ENCODE results near the gene MYADML2.

Gene MYADML2

DNA sequence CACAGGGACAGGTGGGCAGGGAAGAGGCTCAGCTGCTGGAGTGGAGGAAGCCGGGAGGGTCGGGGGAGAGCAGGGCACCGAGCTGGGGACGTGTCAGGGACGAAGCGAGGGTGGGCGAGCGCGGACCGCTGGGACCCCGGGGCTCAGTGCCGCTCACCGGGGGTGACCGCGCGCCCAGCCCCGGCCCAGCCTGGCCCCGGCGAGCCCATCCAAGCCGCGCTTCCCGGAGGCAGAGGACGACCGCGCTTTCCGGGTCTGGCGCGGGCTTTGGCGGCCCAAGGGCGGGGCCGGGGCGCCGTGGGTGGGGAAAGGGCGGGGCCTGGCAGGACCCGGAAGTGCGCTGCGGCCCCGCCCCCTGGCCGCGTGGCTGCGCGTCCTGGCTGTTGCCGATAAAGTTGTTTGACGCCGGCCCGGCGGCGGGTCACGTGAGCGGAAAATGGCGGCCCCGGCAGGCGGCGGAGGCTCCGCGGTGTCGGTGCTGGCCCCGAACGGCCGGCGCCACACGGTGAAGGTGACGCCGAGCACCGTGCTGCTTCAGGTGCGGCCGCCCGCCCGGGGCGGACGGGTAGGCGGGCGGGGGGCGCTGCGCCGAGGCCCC lies 30.3 kb upstream of the MYADML2 start, which contains the start of gene ASPSCR1:
ASPSCR1 (plus strand) TSS at position 419 of the 598 bp plus-strand sequence; CDS start at position 437, 18 bp downstream.
- peak; percentile 92 for DNase-seq

DNA sequence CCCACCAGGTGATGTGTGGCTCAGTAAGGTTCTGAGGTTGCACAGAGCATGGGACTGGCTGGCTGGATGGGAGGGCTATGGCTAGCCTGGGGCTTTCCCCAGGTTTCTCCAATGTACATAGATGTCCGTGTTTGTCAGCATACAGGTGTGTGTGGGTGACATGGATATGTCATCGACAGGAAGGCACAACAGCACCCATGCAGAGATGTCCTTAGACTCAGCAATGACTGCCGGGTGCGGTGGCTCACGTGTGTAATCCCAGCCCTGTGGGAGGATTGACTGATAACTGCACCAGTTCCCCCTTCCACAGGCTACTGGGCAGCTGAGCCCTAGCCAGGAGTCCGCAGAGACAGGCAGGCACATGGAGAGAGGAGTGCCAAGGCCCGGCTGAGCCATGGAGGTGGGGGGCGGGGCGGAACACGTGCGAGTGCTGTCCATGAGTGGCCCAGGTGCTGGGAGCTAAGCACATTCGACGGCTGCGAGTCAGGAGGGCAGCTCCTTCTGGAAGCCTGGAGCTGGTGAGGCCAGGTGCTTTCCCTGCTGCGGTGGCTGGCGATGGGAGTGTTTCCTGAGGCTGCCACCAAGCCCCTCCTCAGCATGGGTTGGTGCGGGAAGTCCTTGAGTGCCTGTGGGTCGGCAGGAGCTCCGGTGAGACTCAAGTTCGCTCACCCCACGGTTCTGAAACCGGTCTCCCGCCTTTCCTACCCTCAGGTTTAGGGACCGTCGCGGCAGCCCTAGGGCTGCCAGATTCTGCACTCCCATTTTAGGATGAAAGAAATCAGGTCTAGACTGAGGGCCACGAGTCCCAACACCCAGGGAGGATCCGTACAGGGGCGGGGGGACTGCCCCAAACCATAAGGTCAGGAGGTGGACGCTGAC lies 29.5 kb upstream of the MYADML2 start:
- no peak for DNase-seq

DNA sequence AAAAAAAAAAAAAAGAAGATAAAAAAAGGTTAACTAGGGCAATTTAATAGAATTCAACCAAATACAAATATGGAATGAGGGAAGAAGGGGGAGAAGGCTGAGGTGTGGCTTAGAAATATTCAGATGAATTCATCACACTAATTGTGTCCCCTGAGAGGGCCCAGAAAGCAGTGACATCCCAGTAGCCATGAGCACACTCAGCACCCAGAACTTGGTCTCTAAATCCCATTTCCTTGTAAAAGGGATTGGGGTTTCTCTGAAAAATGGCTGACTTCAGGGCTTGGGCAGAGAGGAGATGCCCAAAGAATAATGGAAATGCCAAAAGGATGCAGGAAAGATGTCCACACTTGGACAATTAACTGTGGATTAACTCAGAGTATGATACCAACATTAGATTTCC lies 26.4 kb upstream of the MYADML2 start:
- no peak for DNase-seq

DNA sequence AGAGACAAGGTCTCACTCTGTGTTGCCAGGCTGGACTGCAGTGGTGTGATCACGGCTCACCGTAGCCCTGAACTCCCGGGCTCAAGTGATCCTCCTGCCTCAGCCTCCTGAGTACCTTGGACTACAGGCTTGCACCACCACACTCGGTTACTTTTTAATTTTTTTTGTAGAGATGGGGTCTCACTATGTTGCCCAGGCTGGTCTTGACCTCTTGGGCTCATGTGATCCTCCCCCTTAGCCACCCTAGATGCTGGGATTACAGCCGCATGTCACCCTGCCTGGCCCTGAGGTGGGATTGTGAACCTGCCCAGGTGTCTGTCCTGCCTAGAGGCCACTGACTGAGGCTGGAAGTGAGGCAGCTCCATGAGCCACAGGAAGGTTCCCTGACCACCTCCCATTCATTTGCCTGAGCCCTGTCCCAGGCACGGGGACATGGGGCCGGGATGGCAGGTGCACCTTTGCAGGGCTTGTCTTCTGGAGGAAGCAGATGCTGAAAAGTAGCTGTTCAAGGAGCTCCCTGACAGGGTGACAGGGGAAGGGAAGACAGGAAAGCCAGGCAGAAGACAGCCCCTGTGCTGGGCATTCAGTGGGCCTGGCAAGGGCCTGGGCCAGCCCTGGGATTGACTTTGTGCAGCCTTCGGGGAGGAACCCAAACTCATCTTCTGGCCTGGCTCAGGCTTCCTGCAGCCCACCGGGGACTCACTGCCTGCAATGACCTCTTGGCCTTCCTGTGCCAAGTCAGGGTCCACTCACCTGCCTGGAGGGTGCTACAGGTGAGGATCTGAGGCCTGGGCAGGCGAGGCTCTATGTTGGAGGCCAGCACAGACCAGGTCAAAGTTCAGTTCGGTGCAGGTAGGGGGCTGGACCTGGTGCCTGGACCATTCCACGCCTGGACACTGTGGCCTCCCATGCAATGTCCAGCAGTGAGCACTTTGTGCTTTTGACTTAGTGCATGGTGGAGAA lies 22.1 kb upstream of the MYADML2 start:
- DNase-seq, result no peak

DNA sequence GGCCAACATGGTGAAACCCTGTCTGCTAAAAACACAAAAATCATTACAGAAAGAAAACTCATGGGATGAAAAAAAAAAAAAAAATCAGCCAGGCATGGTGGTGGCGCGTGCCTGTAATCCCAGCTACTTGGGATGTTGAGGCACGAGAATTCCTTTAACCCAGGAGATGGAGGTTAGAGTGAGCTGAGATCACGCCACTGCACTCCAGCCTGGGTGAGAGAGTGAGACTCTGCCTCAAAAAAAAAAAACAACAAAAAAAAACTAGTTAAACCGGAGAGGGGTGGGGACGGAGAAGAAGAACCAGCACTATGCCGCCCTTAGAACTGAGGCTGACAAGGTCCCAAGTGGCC lies 21.3 kb upstream of the MYADML2 start:
- DNase-seq, result no peak

DNA sequence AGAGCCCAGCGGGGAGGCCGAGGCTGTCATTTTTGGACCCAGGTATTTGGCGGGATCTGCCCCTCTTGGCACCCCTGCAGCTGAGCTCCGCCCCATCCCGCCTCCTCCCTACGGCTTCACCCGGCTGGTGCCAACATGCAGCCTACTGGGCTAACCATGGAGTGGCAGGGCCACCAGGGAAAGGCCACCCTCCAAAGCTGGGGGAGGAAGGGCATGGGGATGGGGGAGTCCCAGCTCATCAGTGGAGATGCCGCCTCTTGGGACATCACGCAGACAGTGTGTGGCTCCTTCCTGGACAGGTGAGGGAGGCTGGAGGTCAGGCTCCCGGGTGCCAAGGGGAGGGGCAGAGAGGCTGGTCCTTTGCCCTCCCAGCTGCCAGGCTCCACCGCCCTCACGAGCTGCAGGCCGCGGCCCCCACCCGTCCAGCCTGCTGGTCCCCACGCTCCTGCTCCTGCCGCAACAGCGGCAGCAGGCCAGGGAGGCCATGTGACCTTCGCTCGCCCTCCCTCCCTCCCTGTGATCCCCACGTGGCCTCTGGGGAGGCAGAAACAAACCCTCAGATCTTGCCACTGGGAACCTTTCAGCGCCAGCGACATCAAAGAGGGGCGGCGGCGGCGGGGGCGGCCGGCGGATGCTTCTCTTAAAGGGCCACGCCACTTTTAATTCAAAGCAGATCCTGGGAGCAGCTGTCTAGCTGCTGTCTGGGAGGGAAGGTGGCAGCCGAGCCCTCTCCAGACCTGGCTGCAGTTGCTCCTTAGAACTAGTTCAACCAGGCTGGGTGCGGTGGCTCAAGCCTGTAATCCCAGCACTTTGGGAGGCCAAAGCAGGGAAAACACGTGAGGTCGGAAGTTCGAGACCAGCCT lies 20.7 kb upstream of the MYADML2 start:
- DNase-seq, result peak; percentile 86

DNA sequence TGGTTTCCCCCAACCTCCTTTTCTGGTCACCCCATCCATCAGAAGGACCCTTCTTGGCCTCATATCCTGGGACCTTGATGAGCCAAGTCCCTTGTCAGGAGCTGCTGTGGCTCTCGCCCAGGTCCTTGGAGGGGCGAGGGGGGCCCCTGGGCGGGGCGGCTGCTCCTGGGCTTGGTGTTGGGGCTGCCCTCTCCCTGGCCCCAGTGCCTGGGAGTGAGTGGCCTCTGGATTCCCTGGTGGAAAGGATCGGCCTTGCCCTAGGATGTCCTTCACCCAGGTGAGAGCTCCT lies 20.2 kb upstream of the MYADML2 start:
- no peak for DNase-seq

DNA sequence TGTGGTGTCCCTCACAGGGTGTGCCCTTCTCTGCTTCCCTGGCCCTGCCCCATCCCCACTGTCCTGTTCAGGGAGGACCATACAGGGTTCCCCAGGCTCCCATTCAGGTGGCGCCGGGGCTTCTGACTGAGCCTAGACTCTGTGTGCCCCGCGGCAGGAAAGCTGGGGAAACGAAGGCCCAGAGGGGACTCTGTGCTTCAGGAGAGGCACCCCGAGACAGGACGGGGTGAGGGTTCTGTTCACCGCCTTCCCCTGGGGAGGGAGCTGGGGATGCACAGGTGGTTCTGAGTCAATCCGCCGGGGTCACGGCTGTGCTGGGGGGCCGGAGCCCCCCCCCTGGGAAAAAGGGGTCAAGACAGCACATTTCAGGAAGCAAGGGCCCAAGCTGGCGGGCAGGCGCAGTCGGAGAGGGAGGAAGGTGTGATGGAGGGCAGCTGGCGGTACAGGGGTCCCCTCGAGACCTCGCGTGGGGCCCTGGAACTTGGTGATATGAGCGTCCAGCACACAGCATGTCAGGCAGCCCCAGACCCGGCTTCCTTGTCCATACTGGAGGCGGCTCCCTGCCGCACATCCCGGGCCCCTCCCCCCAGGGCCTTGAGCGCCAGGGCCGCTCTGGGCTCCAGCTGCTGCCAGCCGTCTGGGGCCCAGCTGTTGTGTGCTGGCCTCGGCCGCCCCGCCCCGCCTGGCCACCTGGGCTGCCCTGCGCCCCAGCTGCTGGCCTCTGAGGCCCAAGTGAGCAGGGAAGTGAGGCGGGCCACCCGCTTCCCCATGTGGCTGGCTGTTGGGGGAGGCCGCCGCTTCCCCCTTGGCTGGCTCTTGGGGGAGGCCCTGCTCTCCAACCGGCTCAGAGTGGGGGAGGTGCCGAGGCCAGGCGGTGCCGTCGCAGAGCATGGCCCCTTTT lies 19.6 kb upstream of the MYADML2 start:
- DNase-seq, result no peak

DNA sequence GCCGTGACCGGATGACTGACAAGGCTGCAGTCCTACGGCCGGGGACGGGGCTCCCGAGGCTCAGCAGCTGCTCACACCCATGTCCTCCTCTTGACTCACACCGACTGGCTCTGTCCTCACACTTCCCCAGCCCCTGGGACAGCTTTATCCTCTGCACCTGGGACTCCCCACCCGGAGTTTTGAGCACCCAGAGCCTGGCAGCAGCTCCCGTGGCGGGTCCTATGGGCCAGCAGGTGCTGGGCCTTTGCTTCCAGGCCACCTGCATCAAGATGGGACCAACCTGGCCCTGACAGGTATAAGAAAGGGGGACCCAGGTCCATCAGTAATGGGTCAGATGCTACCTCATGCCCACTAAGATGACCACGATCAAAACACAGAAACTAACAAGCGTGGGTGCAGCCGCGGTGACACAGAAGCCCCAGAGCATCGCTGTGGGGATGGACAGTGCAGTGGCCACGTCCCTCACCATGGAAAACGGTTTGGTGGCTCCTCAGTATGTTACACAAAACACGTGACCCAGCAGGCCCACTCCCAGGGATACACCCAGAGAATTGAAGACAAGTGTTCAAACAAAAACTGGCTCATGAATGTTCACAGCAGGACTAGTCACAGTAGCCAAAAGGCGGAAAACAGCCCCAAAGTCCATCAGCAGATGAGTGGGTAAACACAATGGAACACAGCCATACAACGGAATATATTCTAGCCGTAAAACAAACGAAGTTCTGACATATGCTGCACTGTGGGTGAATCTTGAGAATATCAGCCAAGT lies 17.2 kb upstream of the MYADML2 start:
- DNase-seq, result no peak

DNA sequence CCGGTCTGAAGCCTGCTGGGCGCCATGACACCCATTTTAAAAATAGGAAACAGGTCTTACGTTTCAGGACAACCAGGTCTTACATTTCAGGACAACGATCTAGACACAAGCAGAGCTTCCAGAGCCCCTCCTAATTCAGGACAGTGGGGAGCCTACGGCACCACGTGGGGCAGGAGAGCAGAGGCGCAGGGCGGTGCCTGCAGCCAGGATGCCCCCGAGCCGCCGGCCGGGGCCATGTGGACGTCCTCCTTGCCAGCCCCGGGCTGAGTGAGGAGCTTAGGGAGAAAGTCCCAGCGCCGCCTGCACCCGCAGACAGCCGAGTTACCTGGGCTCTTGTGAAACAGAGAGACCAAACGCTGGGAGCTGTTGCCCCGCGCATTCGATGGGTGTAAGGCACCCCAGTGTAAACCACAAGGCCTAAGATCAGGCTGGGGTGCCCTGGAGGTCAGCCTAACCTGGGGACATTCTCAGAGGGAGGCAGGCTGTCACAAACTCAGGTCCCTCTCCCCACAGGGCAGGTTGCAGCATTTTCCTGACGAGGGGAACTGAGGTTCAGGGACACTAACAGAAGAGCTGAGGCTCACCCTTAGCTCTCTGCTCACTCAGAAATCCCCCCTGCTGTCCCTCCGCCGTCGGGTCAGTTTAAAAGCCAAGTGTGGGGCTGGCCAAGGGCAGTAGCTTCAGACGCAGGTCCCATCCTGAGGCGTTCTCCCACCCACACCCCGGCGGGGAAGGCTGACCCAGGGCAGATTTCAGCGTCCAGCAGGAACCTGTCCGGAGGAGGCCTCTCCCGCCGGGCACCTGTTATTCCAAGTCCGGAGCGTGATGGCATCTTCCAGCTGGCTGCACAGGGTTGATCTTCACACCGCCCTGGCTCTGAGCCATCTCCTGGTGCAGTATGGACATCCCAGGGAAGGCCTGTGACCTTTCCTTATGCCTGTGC lies 15.7 kb upstream of the MYADML2 start:
- no peak for DNase-seq

DNA sequence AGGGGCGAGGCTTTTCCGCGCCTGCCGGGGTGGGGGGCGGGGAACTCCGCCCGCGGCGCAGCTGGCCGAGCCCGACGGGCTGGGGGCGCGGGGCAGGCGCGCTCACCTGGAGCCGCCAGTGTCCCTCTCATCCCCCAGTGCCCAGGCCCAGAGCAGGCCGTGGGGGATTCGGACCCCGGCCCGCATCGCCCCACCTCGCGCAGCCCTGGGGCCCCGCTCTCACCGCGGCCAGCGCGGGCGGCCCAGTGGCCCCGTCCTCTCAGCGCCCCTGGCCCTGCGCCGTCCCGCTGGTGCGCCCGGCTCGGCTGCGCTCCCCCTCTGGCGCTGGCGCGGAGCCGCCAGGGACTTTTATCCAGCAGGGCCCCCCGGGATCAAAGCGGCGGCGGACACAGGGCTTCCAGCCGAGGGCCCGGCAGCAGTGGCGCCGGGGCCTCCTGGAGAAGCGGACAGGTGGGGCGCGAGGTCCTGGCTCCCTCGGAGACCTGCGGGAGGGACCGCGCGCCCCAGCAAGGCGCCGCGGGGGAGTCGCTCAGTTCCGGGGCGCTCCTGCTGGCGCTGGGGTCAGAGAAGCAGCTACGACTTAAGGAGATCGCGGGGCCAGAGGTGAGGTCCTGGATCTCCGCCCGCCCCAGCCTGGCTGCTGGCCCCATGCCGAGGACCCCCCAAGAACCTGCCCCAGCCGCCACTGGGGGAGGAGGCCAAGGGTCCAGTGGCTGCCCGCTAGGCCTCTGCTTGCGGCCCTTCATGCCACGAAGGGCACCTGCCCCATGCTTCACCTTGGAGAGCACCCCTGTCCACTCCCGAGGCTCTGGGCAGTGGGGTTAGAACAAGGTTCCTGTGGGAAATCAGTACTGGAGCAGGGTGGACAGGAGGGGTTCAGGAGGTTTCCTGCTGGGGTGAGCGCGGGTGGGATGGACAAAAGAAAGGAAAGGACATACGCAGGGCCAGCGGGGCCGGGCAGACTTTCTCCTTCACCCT lies 14.8 kb upstream of the MYADML2 start:
- peak; percentile 36 for DNase-seq

DNA sequence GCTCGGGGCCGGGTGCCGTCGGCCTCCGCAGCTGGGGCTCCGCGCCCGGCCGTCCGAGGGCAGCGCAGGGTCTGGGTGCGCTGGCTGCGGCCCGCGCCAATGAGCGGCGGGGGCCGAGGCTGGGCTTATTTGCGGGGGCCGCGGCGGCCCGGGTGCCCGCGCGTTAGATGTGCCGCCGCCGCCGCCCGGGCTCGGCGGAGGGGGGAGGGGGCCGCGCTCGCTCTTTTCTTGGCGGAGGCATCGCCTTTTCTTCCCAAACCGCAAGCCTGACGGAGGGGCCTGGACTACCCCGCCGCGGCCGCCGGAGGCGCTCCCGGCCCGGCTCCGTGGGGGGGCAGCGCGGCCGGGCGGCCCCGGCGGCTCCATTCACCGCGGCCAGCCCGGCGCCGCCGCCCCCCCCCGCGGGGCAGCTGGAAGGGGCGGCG lies 14.1 kb upstream of the MYADML2 start, which contains the start of gene NOTUM:
NOTUM (minus strand) TSS at position 101 of the 425 bp plus-strand sequence. CDS start 278 bp downstream, outside the sequence.
- DNase-seq, result peak; percentile 40

DNA sequence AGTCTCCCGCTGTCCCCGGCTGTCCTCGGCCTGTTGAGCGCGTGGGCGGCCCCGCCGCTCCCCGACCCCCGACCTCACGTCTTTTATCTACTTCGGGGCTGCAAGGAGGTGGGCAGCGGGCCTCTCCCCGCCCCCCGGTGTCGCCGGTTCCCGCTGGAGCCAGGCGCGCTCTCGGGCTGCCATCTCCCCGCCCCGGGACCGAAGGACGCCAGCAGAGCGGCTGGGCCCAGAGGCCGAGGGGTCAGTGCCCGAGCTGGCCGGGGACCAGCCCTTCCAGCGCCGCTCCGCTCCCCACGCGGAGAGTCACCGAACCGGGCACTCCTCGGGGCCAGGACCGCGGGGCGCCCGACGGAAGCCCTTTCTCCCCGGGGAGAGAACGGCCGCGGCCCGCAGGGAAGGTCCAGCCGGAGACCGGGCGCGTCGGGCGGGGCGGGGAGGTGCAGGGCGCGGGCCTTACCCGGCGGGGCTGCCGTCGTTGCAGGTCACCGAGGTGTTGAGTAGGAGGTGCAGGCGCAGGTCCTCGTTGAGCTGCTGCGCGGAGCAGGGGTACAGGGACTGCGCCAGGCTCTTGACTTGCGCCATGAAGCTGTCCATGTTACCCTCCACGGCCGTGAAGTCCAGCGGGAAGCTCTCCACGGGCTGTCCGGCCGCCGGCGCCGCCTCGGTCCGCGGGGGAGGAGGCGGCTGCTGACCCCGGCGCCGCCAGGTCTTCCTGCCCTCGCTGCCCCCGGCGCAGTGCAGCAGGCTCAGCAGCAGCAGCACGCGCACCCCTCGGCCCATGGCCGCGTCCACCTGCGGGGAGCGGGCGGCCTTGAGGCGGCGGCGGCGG lies 13.3 kb upstream of the MYADML2 start:
- peak; percentile 48 for DNase-seq

DNA sequence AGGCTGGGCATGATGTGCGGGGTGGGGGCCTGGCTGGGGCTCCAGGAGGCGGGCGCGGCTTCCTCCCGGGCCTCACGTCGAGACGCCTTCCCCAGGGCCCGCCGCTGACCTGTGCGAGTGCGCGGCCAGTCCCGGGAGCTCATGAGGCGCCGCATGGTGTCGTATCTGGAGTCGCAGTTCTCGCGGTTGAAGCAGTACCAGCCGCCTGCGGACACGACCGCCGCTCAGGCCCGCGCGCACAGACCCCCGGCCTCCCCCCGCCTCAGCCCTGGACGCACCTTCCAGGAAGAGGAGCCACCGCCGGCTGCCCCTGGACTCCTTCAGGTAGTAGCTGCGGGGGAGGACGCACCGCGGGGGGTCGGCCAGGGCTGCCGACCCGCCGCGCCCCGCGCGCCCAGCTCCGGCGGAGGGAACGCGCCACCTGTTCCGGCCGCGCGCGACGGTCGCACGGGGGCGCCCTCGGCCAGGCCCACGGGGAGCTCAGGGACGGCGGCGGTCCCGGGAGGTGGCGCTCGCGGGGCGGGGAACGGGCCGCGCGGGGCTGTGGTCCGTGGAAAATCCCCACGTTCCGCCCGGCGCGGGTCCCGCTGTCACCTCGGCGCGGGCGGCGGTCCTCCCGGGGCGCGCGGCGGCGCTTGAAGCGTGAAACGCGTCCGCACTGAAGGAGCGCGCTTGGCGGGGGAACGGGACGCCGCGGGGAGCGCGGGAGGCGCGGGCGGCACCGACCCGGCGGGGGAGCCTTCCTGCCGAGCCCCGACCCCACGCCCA lies 12.5 kb upstream of the MYADML2 start:
- peak; percentile 90 for DNase-seq

DNA sequence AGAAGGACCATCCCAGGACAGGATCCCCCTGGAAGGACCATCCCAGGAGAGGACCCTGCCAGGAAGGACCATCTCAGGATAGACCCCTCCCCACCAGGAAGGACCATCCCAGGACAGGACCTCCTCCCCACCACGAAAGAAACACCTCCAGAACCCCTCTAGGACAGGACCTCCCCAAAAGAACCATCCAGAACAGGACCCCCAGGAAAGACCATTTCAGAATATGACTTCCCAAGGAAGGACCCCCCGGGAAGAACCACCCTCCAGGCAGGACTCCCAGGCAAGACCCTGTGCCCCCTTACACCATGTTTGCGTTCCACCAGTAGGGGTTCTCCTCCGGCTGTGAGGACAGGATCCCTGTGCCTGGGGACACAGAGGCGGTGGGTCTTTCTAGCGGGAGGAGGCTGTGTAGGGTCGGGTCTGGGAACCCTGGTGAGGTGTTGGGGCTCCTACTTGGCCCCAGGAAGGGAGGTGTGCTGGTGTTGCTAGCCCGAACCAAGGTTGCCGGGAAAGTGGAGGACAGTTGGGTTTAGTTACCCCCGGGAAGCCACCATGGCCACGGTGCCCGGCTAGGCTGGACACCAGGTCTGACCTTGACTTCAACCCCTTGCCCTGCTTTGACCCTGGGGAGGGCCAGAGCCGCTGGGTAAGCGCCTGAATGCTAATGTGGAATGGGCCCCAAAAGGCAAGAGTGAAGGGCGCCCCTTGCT lies 11.8 kb upstream of the MYADML2 start:
- DNase-seq, result no peak
